Neural cell (in vitro differentiated cells): ENCODE data around the gene ACVR1B.

Experiments
- CTCF ChIP-seq: fragments of 450-650 bp; IDR thresholded peaks from 2 replicates; pipeline ENCODE4 v1.5.1; 2014; ENCODE audit warnings: antibody characterized with exemption, mild to moderate bottlenecking, moderate library complexity; ENCODE audit not compliant: poor library complexity, severe bottlenecking
- EP300 ChIP-seq: fragments of 450-650 bp; conservative IDR thresholded peaks from 2 replicates; pipeline ENCODE4 v1.6.1; 2014; ENCODE audit warnings: antibody characterized with exemption, mild to moderate bottlenecking, moderate library complexity; ENCODE audit not compliant: poor library complexity, severe bottlenecking
- EZH2 ChIP-seq: fragments of 200-600, 300-800 bp; shearing (Covaris generic), sonication (generic); IDR thresholded peaks from 2 replicates; pipeline ENCODE4 v1.6.1; 2014; ENCODE audit warnings: antibody characterized with exemption, low read length, borderline replicate concordance, mild to moderate bottlenecking; ENCODE audit not compliant: insufficient read depth, poor library complexity, severe bottlenecking
- MXI1 ChIP-seq: fragments of 450-650 bp; conservative IDR thresholded peaks from 2 replicates; pipeline ENCODE4 v1.6.1; 2014; ENCODE audit warnings: antibody characterized with exemption, mild to moderate bottlenecking; ENCODE audit not compliant: poor library complexity, severe bottlenecking
- POLR2AphosphoS5 ChIP-seq: IDR thresholded peaks from 2 replicates; pipeline ENCODE4 v1.6.1; 2012
- RAD21 ChIP-seq: fragments of 450-650 bp; conservative IDR thresholded peaks from 2 replicates; pipeline ENCODE4 v1.6.1; 2014; ENCODE audit warnings: antibody characterized with exemption, mild to moderate bottlenecking, moderate library complexity
- REST ChIP-seq: IDR thresholded peaks from 2 replicates; pipeline ENCODE4 v1.6.1; 2012; ENCODE audit warnings: borderline replicate concordance
- TAF1 ChIP-seq: IDR thresholded peaks from 2 replicates; pipeline ENCODE4 v1.6.1; 2012; ENCODE audit warnings: low read depth

GRCh38 chr12:51915951-51916350, 35.5 kb upstream of the ACVR1B start:
- TF ChIP-seq CTCF, result no peak
- no peak for TF ChIP-seq RAD21
- no peak for TF ChIP-seq POLR2AphosphoS5
- TF ChIP-seq MXI1, result no peak
- TF ChIP-seq EP300, result no peak
- no peak for TF ChIP-seq TAF1
- TF ChIP-seq EZH2, result no peak
- no peak for TF ChIP-seq REST
